Mesendoderm (in vitro differentiated cells): ENCODE measurements around the gene SH3GL1.

Experiments used
- DNase-seq: peaks from one replicate; pipeline ENCODE4 v3.0.0; 2013
- H2AK5ac ChIP-seq: 2 replicates; pipeline ENCODE4 v1.6.1; 2013; ENCODE audit warnings: low read length, inconsistent platforms
- H2BK120ac ChIP-seq: 2 replicates; pipeline ENCODE4 v1.6.1; 2013; ENCODE audit warnings: low read depth, mild to moderate bottlenecking, low read length, moderate library complexity, mixed read lengths
- H2BK15ac ChIP-seq: replicated peaks from 2 replicates; pipeline ENCODE4 v1.6.1; 2013; ENCODE audit warnings: low read depth, mild to moderate bottlenecking, moderate library complexity
- H2BK5ac ChIP-seq: 2 replicates; pipeline ENCODE4 v1.6.1; 2013; ENCODE audit warnings: low read length, inconsistent platforms
- H3K18ac ChIP-seq: 2 replicates; pipeline ENCODE4 v1.6.1; 2013; ENCODE audit warnings: mild to moderate bottlenecking, low read length, mixed read lengths
- H3K23ac ChIP-seq: one replicate; pipeline ENCODE4 v1.6.1; 2013; ENCODE audit warnings: low read length
- H3K27ac ChIP-seq: 2 replicates; pipeline ENCODE4 v1.5.1; 2013; ENCODE audit warnings: low read depth, mild to moderate bottlenecking, inconsistent platforms, low read length, moderate library complexity
- H3K27me3 ChIP-seq: 2 replicates; pipeline ENCODE4 v1.6.1; 2013; ENCODE audit warnings: low read length, control low read depth, mild to moderate bottlenecking, inconsistent platforms; ENCODE audit not compliant: insufficient read depth, poor library complexity
- H3K36me3 ChIP-seq: 2 replicates; pipeline ENCODE4 v1.6.1; 2013; ENCODE audit warnings: low read length, inconsistent platforms; ENCODE audit not compliant: control insufficient read depth, insufficient read depth
- H3K4ac ChIP-seq: one replicate; pipeline ENCODE4 v1.6.1; 2013; ENCODE audit warnings: low read depth, mild to moderate bottlenecking, low read length, moderate library complexity
- H3K4me1 ChIP-seq: 2 replicates; pipeline ENCODE4 v1.6.1; 2013; ENCODE audit warnings: low read depth, low read length, inconsistent platforms; ENCODE audit not compliant: control insufficient read depth
- H3K4me2 ChIP-seq: 2 replicates; pipeline ENCODE4 v1.6.1; 2013; ENCODE audit warnings: low read length
- H3K4me3 ChIP-seq: 2 replicates; pipeline ENCODE4 v1.5.1; 2013; ENCODE audit warnings: mild to moderate bottlenecking, low read length
- H3K56ac ChIP-seq: one replicate; pipeline ENCODE4 v1.6.1; 2013; ENCODE audit warnings: low read length
- H3K79me1 ChIP-seq: 2 replicates; pipeline ENCODE4 v1.6.1; 2013; ENCODE audit warnings: low read length, inconsistent platforms
- H3K79me2 ChIP-seq: 2 replicates; pipeline ENCODE4 v1.6.1; 2013; ENCODE audit warnings: mild to moderate bottlenecking, low read length; ENCODE audit not compliant: control insufficient read depth, insufficient read depth
- H3K9ac ChIP-seq: 2 replicates; pipeline ENCODE4 v1.6.1; 2013; ENCODE audit warnings: low read length, inconsistent platforms
- H4K5ac ChIP-seq: one replicate; pipeline ENCODE4 v1.6.1; 2013; ENCODE audit warnings: low read length
- H4K8ac ChIP-seq: one replicate; pipeline ENCODE4 v1.6.1; 2013; ENCODE audit warnings: low read depth, mild to moderate bottlenecking, control low read depth, low read length, moderate library complexity
- WGBS: extraction: QIAGEN DNeasy Blood & Tissue Kit; methylation state at CpG from one replicate; pipeline ENCODE4 v1.1.7; 2013; ENCODE audit warnings: low lambda C conversion rate, missing lambda C conversion rate; ENCODE audit not compliant: insufficient coverage; ENCODE audit errors: extremely low coverage; 5-methylcytosine and 5-hydroxymethylcytosine counted together

The SH3GL1 gene

GRCh38 chr19:4446704-4447200 lies 46.4 kb upstream of the SH3GL1 start:
- H3K27ac ChIP-seq: no peak overlapping the region

GRCh38 chr19:4445963-4446703 lies 45.8 kb upstream of the SH3GL1 start:
- Histone ChIP-seq H3K56ac (no peak overlapping the region), H3K27ac (no peak overlapping the region), H3K79me2 (no peaks in the 10 kb centered on the region), H3K36me3 (peaks cover 8% of the 10 kb centered on the region), H3K79me1 (no peaks in the 10 kb centered on the region), H4K8ac (no peak overlapping the region), H3K4me3 (no peak overlapping the region), H2BK15ac (no peak overlapping the region), H3K9ac (no peak overlapping the region), H3K4ac (no peak overlapping the region), H2BK120ac (no peak overlapping the region), H3K23ac (no peak overlapping the region), H2BK5ac (no peak overlapping the region), H3K4me2 (no peak overlapping the region), H3K4me1 (no peaks in the 10 kb centered on the region), H2AK5ac (no peak overlapping the region), H3K18ac (no peak overlapping the region), H4K5ac (no peak overlapping the region), H3K27me3 (no peaks in the 10 kb centered on the region)
- DNase-seq: no peak
- WGBS: no CpG with 5 or more reads among the region's 58 CpGs

More at GRCh38 chr19:4446704-4447200, 46.4 kb upstream of the SH3GL1 start:
- WGBS: no CpG with 5 or more reads among the region's 15 CpGs
- Histone ChIP-seq H3K4me2 (no peak overlapping the region), H3K23ac (no peak overlapping the region), H3K36me3 (peaks cover 8% of the 10 kb centered on the region), H3K4me3 (no peak overlapping the region), H3K79me2 (no peaks in the 10 kb centered on the region), H3K9ac (no peak overlapping the region), H4K8ac (no peak overlapping the region), H3K18ac (no peak overlapping the region), H3K79me1 (no peaks in the 10 kb centered on the region), H2BK5ac (no peak overlapping the region), H3K27me3 (no peaks in the 10 kb centered on the region), H2AK5ac (no peak overlapping the region), H3K56ac (no peak overlapping the region), H2BK15ac (no peak overlapping the region), H3K4me1 (no peaks in the 10 kb centered on the region), H3K4ac (no peak overlapping the region), H2BK120ac (no peak overlapping the region), H4K5ac (no peak overlapping the region)
- no peak for DNase-seq

- Histone ChIP-seq H3K27ac (no peak overlapping the region), H3K56ac (no peak overlapping the region), H2BK15ac (no peak overlapping the region), H2AK5ac (no peak overlapping the region), H3K36me3 (peaks cover 8% of the 10 kb centered on the region), H3K79me1 (no peaks in the 10 kb centered on the region), H3K9ac (no peak overlapping the region), H3K4me3 (no peak overlapping the region), H3K27me3 (no peaks in the 10 kb centered on the region), H3K79me2 (no peaks in the 10 kb centered on the region), H3K18ac (no peak overlapping the region), H3K4ac (no peak overlapping the region), H4K8ac (no peak overlapping the region), H3K4me2 (no peak overlapping the region), H3K23ac (no peak overlapping the region), H4K5ac (no peak overlapping the region), H3K4me1 (no peaks in the 10 kb centered on the region), H2BK120ac (no peak overlapping the region), H2BK5ac (no peak overlapping the region)
- no peak for DNase-seq
- WGBS: no CpG with 5 or more reads among the region's 36 CpGs
Measured at GRCh38 chr19:4444765-4445741, 44.7 kb upstream of the SH3GL1 start.

- H3K27me3 ChIP-seq: no peaks in the 10 kb centered on the region
- H3K79me1 ChIP-seq: no peaks in the 10 kb centered on the region
- H3K4me2 ChIP-seq: no peak overlapping the region
- no peaks in the 10 kb centered on the region for H3K4me1 ChIP-seq
- no peak overlapping the region for H4K5ac ChIP-seq
- no peak overlapping the region for H2AK5ac ChIP-seq
- H3K79me2 ChIP-seq: no peaks in the 10 kb centered on the region
- H2BK5ac ChIP-seq: no peak overlapping the region
- no peak overlapping the region for H3K9ac ChIP-seq
- no peak overlapping the region for H3K4ac ChIP-seq
- no peak overlapping the region for H2BK15ac ChIP-seq
- no peak for DNase-seq
- H3K36me3 ChIP-seq: peaks cover 17% of the 10 kb centered on the region
- H3K27ac ChIP-seq: no peak overlapping the region
- no peak overlapping the region for H4K8ac ChIP-seq
- no peak overlapping the region for H3K4me3 ChIP-seq
- no CpG with 5 or more reads among the region's 20 CpGs for WGBS
- no peak overlapping the region for H3K56ac ChIP-seq
- no peak overlapping the region for H3K18ac ChIP-seq
- no peak overlapping the region for H3K23ac ChIP-seq
- H2BK120ac ChIP-seq: no peak overlapping the region
Measured at GRCh38 chr19:4443966-4444764, 43.8 kb upstream of the SH3GL1 start.

GRCh38 chr19:4443188-4443587 lies 42.8 kb upstream of the SH3GL1 start:
- Histone ChIP-seq H2BK120ac (no peak overlapping the region), H2AK5ac (no peak overlapping the region), H4K5ac (no peak overlapping the region), H3K4ac (no peak overlapping the region), H2BK5ac (no peak overlapping the region), H3K4me1 (no peaks in the 10 kb centered on the region), H4K8ac (no peak overlapping the region), H3K79me1 (no peaks in the 10 kb centered on the region), H2BK15ac (no peak overlapping the region), H3K27me3 (no peaks in the 10 kb centered on the region), H3K36me3 (peaks cover 18% of the 10 kb centered on the region), H3K23ac (no peak overlapping the region), H3K79me2 (peaks cover 1% of the 10 kb centered on the region), H3K27ac (no peak overlapping the region), H3K4me2 (no peak overlapping the region), H3K18ac (no peak overlapping the region), H3K9ac (no peak overlapping the region), H3K56ac (no peak overlapping the region), H3K4me3 (no peak overlapping the region)
- no CpG with 5 or more reads among the region's 15 CpGs for WGBS
- no peak for DNase-seq
